ENCODE measurements around the gene KITLG. TPM values are rescaled to one million over a fixed set of nuclear protein-coding genes. Genes with fewer than 3 reads are reported as not detected.

The KITLG gene
- total RNA-seq, 1 experiment from 2014 or later: 14.9 TPM

DNA sequence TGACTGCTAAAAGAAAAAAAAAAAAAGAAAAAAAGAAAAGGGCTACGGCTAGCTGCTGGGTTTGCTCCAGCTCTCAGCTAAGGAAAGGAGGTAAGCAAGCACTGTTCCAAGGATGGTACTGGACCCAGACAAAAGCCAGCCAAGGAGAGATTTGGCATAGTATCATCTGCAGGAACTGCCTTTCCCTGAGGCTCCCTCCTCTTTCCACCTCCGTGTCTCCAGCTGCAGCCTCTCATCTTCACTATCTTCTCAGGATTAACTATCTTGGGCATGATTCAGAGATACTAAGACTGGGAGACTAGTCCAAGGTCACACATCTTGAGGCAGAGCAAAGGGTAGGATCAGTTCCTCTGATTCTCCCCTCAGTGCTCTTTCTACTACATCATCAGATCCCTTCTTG lies 6.0 kb downstream of the KITLG start:
- intact Hi-C loops (cut with micrococcal nuclease): loop anchor here (10.0 kb wide), 1 partner anchor 351 kb away; no protein-coding TSS in a partner anchor
- H3K9ac ChIP-seq (ENCODE audit: low read length): no peak overlapping the region

DNA sequence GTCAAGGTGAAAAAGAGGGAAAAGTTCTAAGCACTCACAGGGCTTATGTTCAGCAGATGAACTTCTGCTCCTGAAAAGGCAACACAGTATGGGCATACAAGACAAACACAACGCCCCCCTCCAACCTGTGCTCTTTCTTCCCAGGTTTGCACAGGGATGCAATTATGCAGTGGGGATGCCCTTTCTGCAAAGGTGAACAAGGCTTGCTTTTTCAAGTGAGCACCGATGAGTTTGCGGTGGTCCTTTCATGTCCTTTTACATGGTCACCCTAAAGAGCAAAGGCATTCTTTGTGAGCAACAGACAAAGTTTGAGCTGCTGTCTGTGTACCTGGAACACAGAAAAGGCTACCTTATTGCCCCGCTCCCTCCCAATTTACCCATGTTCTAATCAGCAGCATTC lies 6.7 kb downstream of the KITLG start:
- BruUV-seq (replicated peaks): no TSS peak
- peaks cover 40% of the 10 kb centered on the region for H3K4me1 ChIP-seq (ENCODE audit: insufficient read depth, low read length)
- H3K4me2 ChIP-seq (ENCODE audit: low read length): no peak overlapping the region
- H3K9me3 ChIP-seq (ENCODE audit: low read length): no peaks in the 10 kb centered on the region
- H3K9me2 ChIP-seq (replicated peaks; ENCODE audit: low read length): no peaks in the 10 kb centered on the region
- H3F3A ChIP-seq (ENCODE audit: low read length, unreplicated experiment): no peaks in the 10 kb centered on the region
- ATAC-seq: no peak
- no peak for DNase-seq
- intact Hi-C loops (cut with micrococcal nuclease): loop anchor here (10.0 kb wide), 1 partner anchor 351 kb away; no protein-coding TSS in a partner anchor
- no peak overlapping the region for H3K27ac ChIP-seq (ENCODE audit: low read length)
- no peaks in the 10 kb centered on the region for H3K27me3 ChIP-seq (ENCODE audit: low read length)
- CTCF ChIA-PET: no interaction called here
- H2AFZ ChIP-seq (ENCODE audit: low read length): no peak overlapping the region
- no peaks in the 10 kb centered on the region for H4K20me1 ChIP-seq (ENCODE audit: low read length)
- H3K9ac ChIP-seq (ENCODE audit: low read length): no peak overlapping the region
- H3K79me2 ChIP-seq (ENCODE audit: low read length): peaks cover 85% of the 10 kb centered on the region
- no peaks in the 10 kb centered on the region for H3K36me3 ChIP-seq (ENCODE audit: low read depth, low read length)
- H3K4me3 ChIP-seq (ENCODE audit: low read length): no peak overlapping the region
- TF ChIP-seq, protein P1, sequence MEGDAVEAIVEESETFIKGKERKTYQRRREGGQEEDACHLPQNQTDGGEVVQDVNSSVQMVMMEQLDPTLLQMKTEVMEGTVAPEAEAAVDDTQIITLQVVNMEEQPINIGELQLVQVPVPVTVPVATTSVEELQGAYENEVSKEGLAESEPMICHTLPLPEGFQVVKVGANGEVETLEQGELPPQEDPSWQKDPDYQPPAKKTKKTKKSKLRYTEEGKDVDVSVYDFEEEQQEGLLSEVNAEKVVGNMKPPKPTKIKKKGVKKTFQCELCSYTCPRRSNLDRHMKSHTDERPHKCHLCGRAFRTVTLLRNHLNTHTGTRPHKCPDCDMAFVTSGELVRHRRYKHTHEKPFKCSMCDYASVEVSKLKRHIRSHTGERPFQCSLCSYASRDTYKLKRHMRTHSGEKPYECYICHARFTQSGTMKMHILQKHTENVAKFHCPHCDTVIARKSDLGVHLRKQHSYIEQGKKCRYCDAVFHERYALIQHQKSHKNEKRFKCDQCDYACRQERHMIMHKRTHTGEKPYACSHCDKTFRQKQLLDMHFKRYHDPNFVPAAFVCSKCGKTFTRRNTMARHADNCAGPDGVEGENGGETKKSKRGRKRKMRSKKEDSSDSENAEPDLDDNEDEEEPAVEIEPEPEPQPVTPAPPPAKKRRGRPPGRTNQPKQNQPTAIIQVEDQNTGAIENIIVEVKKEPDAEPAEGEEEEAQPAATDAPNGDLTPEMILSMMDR (conservative IDR thresholded peaks at IDR 0.05; ENCODE audit: low read depth, low read length): no peak
- TF ChIP-seq EZH2phosphoT487 (IDR thresholded peaks at IDR 0.05; ENCODE audit: borderline replicate concordance, low read length) (no peak), EZH2 (IDR thresholded peaks at IDR 0.05; ENCODE audit: low read length, unreplicated experiment) (no peak)
- POLR2A ChIA-PET (ENCODE audit: unreplicated experiment): no interaction called here

More for the DNA sequence above, 6.0 kb downstream of the KITLG start:
- Histone ChIP-seq H3K27ac (ENCODE audit: low read length) (no peak overlapping the region), H3K9me2 (replicated peaks; ENCODE audit: low read length) (no peaks in the 10 kb centered on the region), H2AFZ (ENCODE audit: low read length) (no peak overlapping the region), H3K27me3 (ENCODE audit: low read length) (no peaks in the 10 kb centered on the region), H3K4me2 (ENCODE audit: low read length) (no peak overlapping the region), H3K79me2 (ENCODE audit: low read length) (peaks cover 87% of the 10 kb centered on the region), H3K4me1 (ENCODE audit: insufficient read depth, low read length) (peaks cover 43% of the 10 kb centered on the region), H3K36me3 (ENCODE audit: low read depth, low read length) (no peaks in the 10 kb centered on the region), H3F3A (ENCODE audit: low read length, unreplicated experiment) (no peaks in the 10 kb centered on the region), H3K9me3 (ENCODE audit: low read length) (no peaks in the 10 kb centered on the region), H3K4me3 (ENCODE audit: low read length) (no peak overlapping the region), H4K20me1 (ENCODE audit: low read length) (no peaks in the 10 kb centered on the region)
- TF ChIP-seq, protein P1 (conservative IDR thresholded peaks at IDR 0.05; ENCODE audit: low read depth, low read length): no peak
- TF ChIP-seq EZH2phosphoT487 (IDR thresholded peaks at IDR 0.05; ENCODE audit: borderline replicate concordance, low read length): no peak
- TF ChIP-seq EZH2 (IDR thresholded peaks at IDR 0.05; ENCODE audit: low read length, unreplicated experiment): no peak
- no peak for ATAC-seq
- ChIA-PET CTCF (no interaction called here), POLR2A (ENCODE audit: unreplicated experiment) (no interaction called here)
- no peak for DNase-seq
- no TSS peak for BruUV-seq (replicated peaks)

GRCh38 chr12:88572781-88573549 lies 7.3 kb downstream of the KITLG start:
- no peaks in the 10 kb centered on the region for H3K27me3 ChIP-seq (ENCODE audit: low read length)
- no peak for DNase-seq
- no peak overlapping the region for H3K27ac ChIP-seq (ENCODE audit: low read length)
- ATAC-seq: no peak
- no peaks in the 10 kb centered on the region for H4K20me1 ChIP-seq (ENCODE audit: low read length)
- no peaks in the 10 kb centered on the region for H3F3A ChIP-seq (ENCODE audit: low read length, unreplicated experiment)
- no peaks in the 10 kb centered on the region for H3K9me3 ChIP-seq (ENCODE audit: low read length)
- H3K4me3 ChIP-seq (ENCODE audit: low read length): no peak overlapping the region
- POLR2A ChIA-PET (ENCODE audit: unreplicated experiment): no interaction called here
- CTCF ChIA-PET: no interaction called here
- H3K79me2 ChIP-seq (ENCODE audit: low read length): peaks cover 80% of the 10 kb centered on the region
- TF ChIP-seq, protein P1 (conservative IDR thresholded peaks at IDR 0.05; ENCODE audit: low read depth, low read length): no peak
- TF ChIP-seq EZH2phosphoT487 (IDR thresholded peaks at IDR 0.05; ENCODE audit: borderline replicate concordance, low read length) (no peak), EZH2 (IDR thresholded peaks at IDR 0.05; ENCODE audit: low read length, unreplicated experiment) (no peak)
- H2AFZ ChIP-seq (ENCODE audit: low read length): no peak overlapping the region
- no peaks in the 10 kb centered on the region for H3K9me2 ChIP-seq (replicated peaks; ENCODE audit: low read length)
- peaks cover 34% of the 10 kb centered on the region for H3K4me1 ChIP-seq (ENCODE audit: insufficient read depth, low read length)
- no peak overlapping the region for H3K4me2 ChIP-seq (ENCODE audit: low read length)
- intact Hi-C loops (cut with micrococcal nuclease): loop anchor here (10.0 kb wide), 1 partner anchor 352 kb away; no protein-coding TSS in a partner anchor
- no peaks in the 10 kb centered on the region for H3K36me3 ChIP-seq (ENCODE audit: low read depth, low read length)
- BruUV-seq (replicated peaks): no TSS peak
- H3K9ac ChIP-seq (ENCODE audit: low read length): no peak overlapping the region

Data from PC-3 (cell line).